Brain microvascular endothelial cell (primary cell): Measurements from ENCODE around the gene C16orf74.

Source experiments
- DNase-seq: peaks from one replicate; pipeline ENCODE4 v3.0.0-alpha.2; 2020
- H3K27ac ChIP-seq: fragments of 250-450 bp; sonication (Bioruptor Pico); 2 replicates; pipeline ENCODE4 v1.5.1; 2020; ENCODE audit warnings: mild to moderate bottlenecking, moderate library complexity
- H3K27me3 ChIP-seq: fragments of 250-450 bp; sonication (Bioruptor Pico); replicated peaks from 2 replicates; pipeline ENCODE4 v1.5.1; 2020; ENCODE audit warnings: mild to moderate bottlenecking
- H3K36me3 ChIP-seq: fragments of 250-450 bp; sonication (Bioruptor Pico); replicated peaks from 2 replicates; pipeline ENCODE4 v1.5.1; 2020; ENCODE audit warnings: mild to moderate bottlenecking
- H3K4me3 ChIP-seq: 2 replicates; pipeline ENCODE4 v1.5.1; 2011; ENCODE audit warnings: low read depth, mild to moderate bottlenecking, control low read depth, low read length, moderate library complexity
- in situ Hi-C: cut with HindIII; loops from 2 replicates; pipeline ENCODE4 v1.10.0; 2017; ENCODE audit warnings: low sequenced_read_pairs, low pct_ligation_motif_present
- TF ChIP-seq, protein P1 (sequence below): IDR thresholded peaks from 2 replicates; pipeline ENCODE4 v1.5.1; 2011; ENCODE audit warnings: low read depth, mild to moderate bottlenecking, moderate library complexity, low read length, control low read depth, inconsistent platforms; ENCODE audit errors: missing control alignments

Gene C16orf74

DNA sequence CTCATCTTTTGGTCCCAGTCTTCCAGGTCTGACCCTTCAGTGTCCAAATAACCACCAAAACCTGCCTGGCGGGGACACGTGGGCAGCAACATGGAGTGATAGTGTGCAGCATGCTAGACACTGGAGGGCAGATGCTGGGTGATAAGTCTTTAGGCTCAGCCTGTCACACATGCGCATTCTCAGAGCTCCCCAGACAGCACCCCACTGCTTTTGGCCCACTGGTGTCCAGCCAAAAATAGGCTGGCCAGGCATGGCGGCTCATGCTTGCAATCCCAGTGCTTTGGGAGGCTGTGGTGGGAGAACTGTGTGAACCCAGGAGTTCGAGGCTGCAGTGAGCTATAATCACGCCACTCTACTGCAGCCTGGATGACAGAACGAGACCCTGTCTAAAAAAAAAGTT lies 74.4 kb downstream of the C16orf74 start:
- peaks cover 20% of the 10 kb centered on the region for H3K36me3 ChIP-seq

DNA sequence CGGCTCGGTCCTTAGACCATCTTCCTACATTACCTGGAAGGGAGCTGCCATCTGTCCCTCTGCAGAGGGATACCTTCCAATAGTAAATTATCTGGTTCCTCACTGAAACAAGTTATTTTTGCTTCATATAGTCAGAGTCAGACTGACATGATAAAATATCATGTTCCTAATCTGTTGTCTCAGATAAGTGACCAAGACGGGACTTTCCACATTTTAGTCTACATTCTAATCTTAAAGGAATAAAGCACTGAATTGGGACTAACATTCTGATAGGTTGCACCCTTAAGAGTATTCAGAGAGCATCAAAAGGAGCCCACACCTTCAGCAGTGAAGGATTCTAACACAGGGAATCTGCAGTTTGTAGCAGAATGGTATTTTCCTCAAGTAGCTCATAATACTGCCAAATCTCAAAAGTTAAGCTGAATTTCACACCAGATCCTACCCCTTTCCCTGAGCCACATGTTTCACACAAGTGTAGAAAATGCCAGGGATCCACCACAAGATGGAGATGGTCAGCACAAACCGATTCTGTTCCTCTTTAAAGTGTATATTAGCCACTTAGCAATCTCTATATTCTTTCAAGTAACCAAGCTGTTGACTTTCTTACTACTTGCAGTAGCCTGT lies 75.5 kb downstream of the C16orf74 start:
- H3K4me3 ChIP-seq = no peak overlapping the region
- no peaks in the 10 kb centered on the region for H3K27me3 ChIP-seq
- in situ Hi-C loops = no loop called here
- H3K27ac ChIP-seq = no peak overlapping the region
- H3K36me3 ChIP-seq = peaks cover 24% of the 10 kb centered on the region
- peak; percentile 45 for DNase-seq
- TF ChIP-seq, protein P1, sequence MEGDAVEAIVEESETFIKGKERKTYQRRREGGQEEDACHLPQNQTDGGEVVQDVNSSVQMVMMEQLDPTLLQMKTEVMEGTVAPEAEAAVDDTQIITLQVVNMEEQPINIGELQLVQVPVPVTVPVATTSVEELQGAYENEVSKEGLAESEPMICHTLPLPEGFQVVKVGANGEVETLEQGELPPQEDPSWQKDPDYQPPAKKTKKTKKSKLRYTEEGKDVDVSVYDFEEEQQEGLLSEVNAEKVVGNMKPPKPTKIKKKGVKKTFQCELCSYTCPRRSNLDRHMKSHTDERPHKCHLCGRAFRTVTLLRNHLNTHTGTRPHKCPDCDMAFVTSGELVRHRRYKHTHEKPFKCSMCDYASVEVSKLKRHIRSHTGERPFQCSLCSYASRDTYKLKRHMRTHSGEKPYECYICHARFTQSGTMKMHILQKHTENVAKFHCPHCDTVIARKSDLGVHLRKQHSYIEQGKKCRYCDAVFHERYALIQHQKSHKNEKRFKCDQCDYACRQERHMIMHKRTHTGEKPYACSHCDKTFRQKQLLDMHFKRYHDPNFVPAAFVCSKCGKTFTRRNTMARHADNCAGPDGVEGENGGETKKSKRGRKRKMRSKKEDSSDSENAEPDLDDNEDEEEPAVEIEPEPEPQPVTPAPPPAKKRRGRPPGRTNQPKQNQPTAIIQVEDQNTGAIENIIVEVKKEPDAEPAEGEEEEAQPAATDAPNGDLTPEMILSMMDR = peak; percentile 66

More for the DNA sequence above, 74.4 kb downstream of the C16orf74 start:
- TF ChIP-seq, protein P1 = no peak
- in situ Hi-C loops = no loop called here
- H3K27ac ChIP-seq = no peak overlapping the region
- H3K4me3 ChIP-seq = no peak overlapping the region
- no peaks in the 10 kb centered on the region for H3K27me3 ChIP-seq
- DNase-seq = no peak

DNA sequence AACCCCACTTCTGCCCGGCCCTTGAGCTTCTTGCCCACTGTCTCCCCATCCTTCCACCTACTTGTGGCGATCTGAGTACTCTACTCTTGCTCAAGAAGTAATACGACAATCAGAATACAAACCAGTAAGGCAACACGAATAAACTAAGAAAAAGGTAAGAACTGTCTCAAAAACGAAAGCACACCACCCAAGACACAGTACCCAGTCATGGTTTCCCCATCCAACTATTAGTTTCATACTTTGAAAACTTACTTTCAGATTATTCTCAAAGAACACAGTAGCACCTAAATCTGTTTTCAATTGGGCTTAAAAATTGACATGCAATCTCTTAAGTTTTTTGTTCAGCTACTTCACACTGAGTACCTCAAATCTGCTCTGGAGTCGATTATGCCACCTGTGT lies 76.1 kb downstream of the C16orf74 start:
- Histone ChIP-seq H3K4me3 (no peak overlapping the region), H3K27ac (no peak overlapping the region), H3K36me3 (peaks cover 24% of the 10 kb centered on the region), H3K27me3 (no peaks in the 10 kb centered on the region)
- in situ Hi-C loops = no loop called here
- DNase-seq = no peak
- TF ChIP-seq, protein P1 = no peak

DNA sequence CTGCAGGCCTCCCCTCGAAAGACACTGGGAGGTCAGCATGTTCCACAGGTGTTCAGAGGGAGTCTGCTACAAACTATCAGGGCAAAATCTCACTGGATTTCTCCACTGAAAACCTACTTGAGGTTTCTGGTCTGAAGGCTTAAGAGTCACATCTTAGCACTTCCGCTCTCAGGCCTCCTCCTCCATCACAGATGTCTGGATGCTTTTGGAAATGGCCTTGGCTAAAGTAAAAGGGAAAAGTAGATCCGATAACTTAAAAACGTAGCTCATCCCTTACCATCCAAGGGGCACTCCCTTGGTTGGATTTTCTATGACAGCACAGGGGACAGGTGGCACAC lies 76.5 kb downstream of the C16orf74 start:
- TF ChIP-seq, protein P1 = no peak
- Histone ChIP-seq H3K4me3 (no peak overlapping the region), H3K36me3 (peaks cover 24% of the 10 kb centered on the region), H3K27ac (no peak overlapping the region), H3K27me3 (no peaks in the 10 kb centered on the region)
- in situ Hi-C loops = no loop called here
- DNase-seq = no peak

DNA sequence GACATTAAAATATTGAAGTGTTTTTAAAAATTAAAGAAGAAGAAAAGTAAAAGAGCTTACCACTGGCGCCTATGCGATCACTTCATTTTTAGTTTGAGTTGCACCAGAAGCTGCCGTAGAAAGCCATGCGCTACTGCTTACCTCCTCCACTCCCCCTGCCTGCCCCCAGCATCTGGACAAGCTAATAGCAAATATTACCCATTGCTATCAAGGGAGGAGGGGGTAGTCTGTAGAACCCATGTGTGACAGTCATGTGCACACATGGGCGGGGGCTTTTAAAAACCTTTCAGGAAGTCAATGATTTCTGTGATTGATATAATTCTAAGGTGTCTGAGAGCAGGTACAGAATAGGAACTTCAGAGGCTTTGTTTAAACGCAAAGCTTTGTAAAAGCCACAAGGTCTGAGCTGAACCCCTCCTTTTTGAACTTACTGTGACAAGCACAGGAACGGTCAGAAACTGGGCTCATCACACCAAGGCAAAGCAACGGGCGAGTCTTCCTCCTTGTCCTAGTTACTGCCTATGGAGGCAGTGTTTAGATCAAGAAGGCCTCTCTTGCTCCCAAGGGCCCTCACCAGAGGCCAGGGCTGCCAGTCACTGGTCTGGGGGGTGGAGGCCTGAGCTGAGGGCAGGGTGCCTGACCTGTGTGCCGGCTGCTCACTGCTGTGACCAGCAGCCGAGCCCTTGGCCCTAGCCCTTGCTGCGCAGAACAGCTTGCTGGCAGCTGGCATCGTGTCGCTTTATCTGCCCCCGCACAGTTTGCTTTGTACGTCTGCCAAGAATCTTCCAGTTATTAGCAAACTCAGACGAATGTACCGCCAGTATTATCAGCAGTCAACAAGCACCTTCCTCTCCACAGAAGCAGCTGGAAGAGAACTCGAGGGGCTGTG lies 77.1 kb downstream of the C16orf74 start:
- Histone ChIP-seq H3K36me3 (peaks cover 28% of the 10 kb centered on the region), H3K4me3 (no peak overlapping the region), H3K27ac (no peak overlapping the region), H3K27me3 (no peaks in the 10 kb centered on the region)
- in situ Hi-C loops = no loop called here
- peak; percentile 60 for DNase-seq
- TF ChIP-seq, protein P1 = no peak
